Measurements from ENCODE around the gene CEACAM4.

- TF ChIP-seq POLR2A (IDR thresholded peaks at IDR 0.05; ENCODE audit: extremely low read depth, insufficient read length) (no peak), CTCF (IDR thresholded peaks at IDR 0.05; ENCODE audit: low read depth, low read length) (peak; percentile 40)
Observed at GRCh38 chr19:41595258-41595889, 31.5 kb downstream of the CEACAM4 start.
